Stimulated activated CD4-positive, alpha-beta T cell treated with anti-CD3 and anti-CD28 coated beads, TNF-alpha, amount 100 ng/mL, for 48 hours (primary cell): ENCODE data around the gene CMTM1.

Experiments used
- DNase-seq, 3 donors: peaks; one replicate each; pipeline ENCODE4 v3.0.0-alpha.2; 2020; ENCODE audit warnings: low read depth in 3 of 3

Gene CMTM1

GRCh38 chr16:66566051-66566901 is at the start of gene CMTM1:
CMTM1 (plus strand) TSS chr16:66566439; CDS start chr16:66566514, 75 bp downstream.
- DNase-seq = no peak

DNA sequence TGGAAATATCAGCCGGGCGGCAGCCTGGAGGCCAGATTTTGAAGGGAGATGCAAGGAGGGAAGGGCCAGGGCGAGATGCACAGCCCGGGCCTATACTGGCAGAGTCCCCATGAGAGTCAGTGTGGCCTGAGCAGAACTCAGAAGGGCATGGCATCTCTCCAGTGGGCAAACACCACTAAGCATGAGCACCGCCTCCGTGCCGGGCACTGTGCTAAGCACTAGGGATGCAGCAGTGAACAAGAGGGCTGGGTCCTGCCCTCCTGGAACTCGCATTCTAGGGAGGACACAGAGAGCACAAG is 49.8 kb upstream of the CMTM1 start:
- DNase-seq = no peak

DNA sequence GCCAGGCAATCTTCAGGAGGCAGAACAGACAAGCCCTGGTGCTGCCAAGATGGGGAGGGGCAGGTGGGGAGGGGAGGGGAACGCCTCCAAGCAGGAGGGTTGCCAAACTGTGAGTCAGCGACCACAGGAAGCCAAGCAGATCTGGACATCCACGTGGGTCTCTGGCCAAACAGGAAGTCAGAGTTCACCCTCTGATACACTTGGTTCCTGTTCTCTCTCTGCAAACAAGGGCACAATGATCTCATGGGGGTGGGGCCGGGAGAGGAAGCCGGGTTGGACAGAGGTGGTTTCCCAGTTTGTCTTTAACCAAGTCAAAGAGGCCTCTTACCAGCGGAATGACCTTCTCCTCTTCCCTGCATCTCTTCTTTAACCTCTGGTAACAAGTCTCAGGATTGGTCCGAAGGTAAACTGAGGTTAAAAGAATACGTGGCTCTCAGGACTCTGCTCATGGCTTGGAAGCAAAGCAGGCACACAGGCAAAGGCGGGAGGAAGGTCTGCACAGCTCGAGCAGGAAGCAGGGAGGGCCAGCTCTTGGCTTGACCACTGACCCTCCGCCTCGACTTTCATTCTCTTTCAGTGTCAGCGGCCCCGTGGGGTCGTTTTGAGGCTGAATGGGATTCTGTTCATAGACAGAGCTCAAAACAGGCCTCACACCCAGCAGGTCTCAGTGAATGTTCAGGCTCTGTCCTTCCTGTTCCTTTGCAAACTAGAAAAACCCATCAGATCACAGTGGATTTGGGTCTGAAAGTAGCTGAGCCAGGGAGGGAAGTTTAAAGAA is 49.2 kb upstream of the CMTM1 start:
- peak; percentile 60 to 84 (median 77) for DNase-seq

DNA sequence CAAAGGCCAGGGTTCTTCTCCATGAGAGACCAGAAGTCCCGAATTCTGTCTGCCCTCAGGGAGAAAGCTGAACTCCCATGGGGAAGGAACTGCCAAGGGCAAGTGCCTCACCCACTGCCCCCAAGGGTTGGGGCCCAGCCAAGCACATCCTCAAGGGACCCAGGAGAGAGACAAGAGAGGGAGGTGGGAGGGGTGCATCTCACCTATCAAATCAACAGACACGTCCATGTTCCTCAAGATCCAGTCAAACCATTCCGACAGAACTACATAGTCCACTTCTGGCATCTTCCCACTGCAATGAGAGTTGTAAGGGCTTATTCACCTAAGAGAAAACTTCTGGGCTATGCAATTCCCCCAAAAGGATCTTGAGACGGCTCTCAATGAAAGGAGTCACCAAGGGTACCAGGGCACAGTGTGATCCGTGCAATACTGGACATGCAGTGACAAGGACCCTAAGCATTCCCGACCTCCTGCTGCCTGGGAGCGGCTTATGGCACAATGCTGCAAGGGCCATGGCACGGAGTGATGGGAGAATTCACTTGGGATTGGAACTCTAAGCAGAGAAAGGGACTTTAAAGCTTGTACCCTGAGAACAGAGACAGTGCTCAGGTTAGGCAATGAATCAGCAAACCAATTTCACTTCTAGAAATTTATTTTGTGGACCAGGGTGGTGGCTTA is 48.5 kb upstream of the CMTM1 start:
- DNase-seq = no peak

DNA sequence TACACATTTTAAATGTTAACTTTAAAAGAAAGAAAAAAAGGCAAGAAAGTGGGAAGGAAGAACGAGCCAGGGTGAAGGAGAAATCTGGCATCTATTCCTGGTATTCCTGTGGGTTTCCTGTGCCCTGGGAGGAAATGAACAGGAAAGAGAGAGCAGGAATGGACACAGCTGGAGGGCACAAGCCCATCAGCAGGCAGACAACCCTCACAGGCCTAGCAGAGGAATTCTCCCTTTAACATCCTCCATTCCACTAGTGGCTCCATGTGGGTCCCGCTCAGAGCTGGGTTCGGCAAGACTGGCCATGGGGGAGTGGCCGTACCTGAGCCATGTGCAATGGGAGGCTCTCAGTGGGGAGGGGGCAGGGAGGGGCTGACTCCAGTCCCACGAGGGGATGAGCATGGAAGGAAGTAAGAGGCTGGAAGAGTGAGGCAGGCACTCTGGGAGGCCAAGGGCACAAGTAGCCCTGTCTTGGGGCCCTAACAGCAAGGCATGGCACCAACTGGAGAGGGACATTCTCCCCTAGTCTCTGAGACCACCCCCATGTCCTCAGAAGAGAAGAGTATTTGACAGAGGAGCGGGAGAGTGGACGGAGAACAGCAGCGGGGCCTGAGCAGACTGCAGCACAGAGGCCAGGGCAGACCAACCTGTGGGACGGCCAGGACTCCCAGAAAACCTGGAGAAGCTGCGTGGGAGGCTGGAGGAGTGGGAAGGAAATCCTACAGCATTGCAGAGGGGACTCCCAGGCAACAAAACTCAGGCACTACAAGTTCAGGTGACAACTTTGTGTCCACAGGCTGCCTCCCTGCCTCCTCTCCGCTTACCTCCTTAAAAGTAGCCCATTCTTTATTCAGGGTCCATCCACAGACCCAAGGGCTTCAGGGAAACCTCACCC is 46.5 kb upstream of the CMTM1 start:
- no peak for DNase-seq

GRCh38 chr16:66520406-66521170 is 45.7 kb upstream of the CMTM1 start:
- DNase-seq = no peak

DNA sequence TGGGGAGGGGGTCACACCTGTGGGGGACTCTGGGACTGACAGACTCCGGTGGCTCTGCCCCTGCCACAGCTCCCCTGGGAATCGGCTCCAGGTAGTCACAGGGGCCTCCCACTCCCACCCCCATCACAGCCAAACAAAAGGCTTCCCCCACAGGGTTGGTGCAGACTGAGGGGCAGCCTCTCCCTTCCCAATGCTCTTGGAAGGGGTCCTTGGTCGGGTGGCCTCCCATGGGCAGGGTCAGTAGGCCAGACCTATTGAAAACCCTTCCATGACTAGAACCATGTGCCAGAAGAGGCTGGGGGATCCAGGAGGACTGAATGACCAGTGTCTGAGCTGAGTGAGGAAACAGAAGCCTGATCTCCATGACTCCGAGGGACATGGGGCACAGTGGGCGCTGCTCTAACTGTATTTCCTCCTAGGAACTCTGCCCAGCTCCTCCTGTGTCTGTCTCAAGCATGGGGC is 45.0 kb upstream of the CMTM1 start:
- no peak for DNase-seq

- DNase-seq = peak; percentile 92 to 94 (median 93)
Observed at GRCh38 chr16:66521951-66522771, 44.1 kb upstream of the CMTM1 start.

DNA sequence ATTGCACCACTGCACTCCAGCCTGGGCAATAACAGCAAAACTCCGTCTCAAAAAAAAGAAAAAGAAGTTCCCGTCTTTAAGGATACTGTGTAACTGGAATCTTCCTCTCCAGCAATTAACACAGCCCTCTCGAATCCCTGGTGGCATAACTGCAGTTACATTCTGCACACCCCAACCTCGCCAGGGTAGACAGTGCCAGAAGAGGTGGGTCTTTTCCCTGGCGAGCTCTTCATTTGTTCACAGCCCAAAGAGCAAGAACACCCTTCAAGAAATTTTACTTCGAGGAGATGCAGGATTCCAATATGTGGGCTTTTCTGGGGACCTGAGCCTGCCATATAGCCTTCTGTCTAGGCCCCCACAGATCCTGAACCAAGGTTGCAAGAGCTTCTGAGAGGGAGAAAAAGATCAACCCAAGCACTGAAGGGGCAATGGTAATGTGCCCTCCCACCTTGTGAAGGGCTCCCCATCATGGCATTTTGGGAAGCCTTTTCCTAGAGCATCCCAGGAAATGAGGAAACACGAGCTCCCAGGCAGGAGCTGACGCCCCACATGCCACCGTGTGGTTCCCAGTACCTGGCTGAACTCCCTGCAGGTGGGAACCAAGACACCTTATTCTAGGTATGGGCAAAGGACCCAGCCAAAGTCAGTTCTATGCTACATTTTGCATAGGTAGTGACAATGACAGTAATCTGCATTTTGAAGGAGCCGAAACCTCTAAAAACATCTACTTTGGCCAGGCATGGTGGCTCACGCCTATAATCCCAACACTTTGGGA is 43.2 kb upstream of the CMTM1 start:
- DNase-seq = no peak

- DNase-seq = no peak
Observed at GRCh38 chr16:66523861-66524354, 42.3 kb upstream of the CMTM1 start.

- no peak for DNase-seq
Observed at GRCh38 chr16:66524601-66525164, 41.6 kb upstream of the CMTM1 start.

GRCh38 chr16:66525396-66526180 is 40.7 kb upstream of the CMTM1 start:
- DNase-seq = no peak

GRCh38 chr16:66528294-66528693 is 37.9 kb upstream of the CMTM1 start:
- DNase-seq = no peak

GRCh38 chr16:66529475-66529874 is 36.8 kb upstream of the CMTM1 start:
- no peak for DNase-seq

GRCh38 chr16:66534376-66534799 is 31.9 kb upstream of the CMTM1 start:
- no peak for DNase-seq

GRCh38 chr16:66536525-66536924 is 29.7 kb upstream of the CMTM1 start:
- no peak for DNase-seq

- no peak for DNase-seq
Observed at GRCh38 chr16:66537236-66537635, 29.0 kb upstream of the CMTM1 start.

- DNase-seq = no peak
Observed at GRCh38 chr16:66538910-66539309, 27.3 kb upstream of the CMTM1 start.
